ENCODE measurements around the gene GRPEL1.

- TF ChIP-seq ZNF8 (CRISPR knock-in tag; IDR thresholded peaks at IDR 0.05) = no peak
- no peak for TF ChIP-seq TOX (CRISPR knock-in tag; IDR thresholded peaks at IDR 0.05; ENCODE audit: borderline replicate concordance)
- TF ChIP-seq ZFP3 (CRISPR knock-in tag; IDR thresholded peaks at IDR 0.05) = no peak
These were observed 21.5 kb upstream of the GRPEL1 start for GRCh38 chr4:7089213-7089986.

Data from SK-N-SH treated with all-trans-retinoic acid at 6 μM for 48 hours (cell line).